ENCODE data around the gene ELF5. TPM values are rescaled to one million over a fixed set of nuclear protein-coding genes. Genes with fewer than 3 reads are reported as not detected.

Gene ELF5
- total RNA-seq, 1 donor from 2014 or later, result 2.1 TPM

DNA sequence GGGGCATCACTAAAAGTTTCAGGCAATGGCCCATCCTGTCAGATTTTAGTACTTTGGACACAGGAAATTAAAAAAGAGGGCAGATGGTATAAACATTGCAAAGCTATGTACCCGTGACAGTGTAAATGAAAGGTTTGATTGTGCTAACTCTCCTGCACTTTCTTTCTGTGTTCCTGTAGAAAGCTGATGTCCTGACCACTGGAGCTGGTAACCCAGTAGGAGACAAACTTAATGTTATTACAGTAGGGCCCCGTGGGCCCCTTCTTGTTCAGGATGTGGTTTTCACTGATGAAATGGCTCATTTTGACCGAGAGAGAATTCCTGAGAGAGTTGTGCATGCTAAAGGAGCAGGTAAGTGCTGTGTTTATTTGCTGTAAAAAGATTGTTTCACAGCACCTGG lies 64.6 kb downstream of the ELF5 start:
- Mint-ChIP-seq H3K36me3 (ENCODE audit: insufficient read depth) (peaks cover 15% of the 10 kb centered on the region), H3K27me3 (no peaks in the 10 kb centered on the region), H3K4me1 (ENCODE audit: low read depth) (no peaks in the 10 kb centered on the region), H3K9me3 (ENCODE audit: low read depth) (no peaks in the 10 kb centered on the region), H3K4me3 (ENCODE audit: low read depth) (no peak overlapping the region), H3K27ac (no peak overlapping the region)
- TF ChIP-seq, protein P1, sequence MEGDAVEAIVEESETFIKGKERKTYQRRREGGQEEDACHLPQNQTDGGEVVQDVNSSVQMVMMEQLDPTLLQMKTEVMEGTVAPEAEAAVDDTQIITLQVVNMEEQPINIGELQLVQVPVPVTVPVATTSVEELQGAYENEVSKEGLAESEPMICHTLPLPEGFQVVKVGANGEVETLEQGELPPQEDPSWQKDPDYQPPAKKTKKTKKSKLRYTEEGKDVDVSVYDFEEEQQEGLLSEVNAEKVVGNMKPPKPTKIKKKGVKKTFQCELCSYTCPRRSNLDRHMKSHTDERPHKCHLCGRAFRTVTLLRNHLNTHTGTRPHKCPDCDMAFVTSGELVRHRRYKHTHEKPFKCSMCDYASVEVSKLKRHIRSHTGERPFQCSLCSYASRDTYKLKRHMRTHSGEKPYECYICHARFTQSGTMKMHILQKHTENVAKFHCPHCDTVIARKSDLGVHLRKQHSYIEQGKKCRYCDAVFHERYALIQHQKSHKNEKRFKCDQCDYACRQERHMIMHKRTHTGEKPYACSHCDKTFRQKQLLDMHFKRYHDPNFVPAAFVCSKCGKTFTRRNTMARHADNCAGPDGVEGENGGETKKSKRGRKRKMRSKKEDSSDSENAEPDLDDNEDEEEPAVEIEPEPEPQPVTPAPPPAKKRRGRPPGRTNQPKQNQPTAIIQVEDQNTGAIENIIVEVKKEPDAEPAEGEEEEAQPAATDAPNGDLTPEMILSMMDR (IDR thresholded peaks at IDR 0.05; ENCODE audit: unreplicated experiment), result no peak
- DNase-seq (ENCODE audit: low spot score, unreplicated experiment), result no peak

DNA sequence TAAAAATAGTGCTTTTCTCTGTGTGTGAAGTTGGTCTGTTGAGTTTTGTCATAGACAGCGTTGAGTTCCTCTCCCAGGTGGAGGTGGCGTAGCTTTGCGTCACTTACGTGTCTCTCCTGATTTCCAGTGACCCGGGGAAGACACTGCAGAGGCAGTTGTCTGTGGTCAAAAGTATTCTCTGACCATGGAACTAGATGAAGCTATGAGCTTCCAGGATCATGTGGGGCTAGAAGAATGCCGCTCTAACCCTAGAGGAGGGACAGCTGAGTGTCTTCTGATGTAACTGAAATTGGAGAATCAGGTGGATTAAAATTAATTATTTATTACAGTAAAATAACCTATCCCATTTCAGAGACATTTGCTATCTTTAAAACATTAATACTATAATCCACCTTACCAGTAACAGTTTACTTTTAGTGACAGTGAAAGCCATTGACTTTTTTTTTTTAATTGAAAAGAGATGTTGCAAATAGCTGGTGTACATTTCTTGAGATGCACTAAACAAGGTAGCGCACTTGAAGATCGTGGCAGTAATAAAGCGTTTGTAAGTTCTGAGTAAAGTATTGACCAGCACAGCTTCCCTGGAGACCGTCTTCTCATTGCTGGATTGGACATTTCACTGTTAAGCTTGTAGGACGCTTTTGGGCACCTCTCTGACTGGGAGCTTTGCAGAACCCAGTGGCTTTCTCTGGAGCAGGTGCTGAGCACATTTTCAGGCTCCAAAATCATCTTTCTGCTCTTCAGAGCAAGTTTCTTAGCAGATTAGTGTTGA lies 65.2 kb downstream of the ELF5 start:
- no peaks in the 10 kb centered on the region for H3K4me1 Mint-ChIP-seq (ENCODE audit: low read depth)

GRCh38 chr11:34447044-34447443 lies 66.5 kb downstream of the ELF5 start:
- H3K4me3 Mint-ChIP-seq (ENCODE audit: low read depth), result no peak overlapping the region
- no peaks in the 10 kb centered on the region for H3K4me1 Mint-ChIP-seq (ENCODE audit: low read depth)
- no peak overlapping the region for H3K27ac Mint-ChIP-seq
- H3K9me3 Mint-ChIP-seq (ENCODE audit: low read depth), result no peaks in the 10 kb centered on the region
- TF ChIP-seq, protein P1 (IDR thresholded peaks at IDR 0.05; ENCODE audit: unreplicated experiment), result no peak
- H3K36me3 Mint-ChIP-seq (ENCODE audit: insufficient read depth), result peaks cover 11% of the 10 kb centered on the region
- no peak for DNase-seq (ENCODE audit: low spot score, unreplicated experiment)
- H3K27me3 Mint-ChIP-seq, result no peaks in the 10 kb centered on the region

More for the DNA sequence above, 65.2 kb downstream of the ELF5 start:
- no peak overlapping the region for H3K27ac Mint-ChIP-seq
- TF ChIP-seq, protein P1 (IDR thresholded peaks at IDR 0.05; ENCODE audit: unreplicated experiment), result no peak
- no peaks in the 10 kb centered on the region for H3K27me3 Mint-ChIP-seq
- no peak for DNase-seq (ENCODE audit: low spot score, unreplicated experiment)
- H3K9me3 Mint-ChIP-seq (ENCODE audit: low read depth), result no peaks in the 10 kb centered on the region
- H3K36me3 Mint-ChIP-seq (ENCODE audit: insufficient read depth), result peaks cover 11% of the 10 kb centered on the region
- H3K4me3 Mint-ChIP-seq (ENCODE audit: low read depth), result no peak overlapping the region

DNA sequence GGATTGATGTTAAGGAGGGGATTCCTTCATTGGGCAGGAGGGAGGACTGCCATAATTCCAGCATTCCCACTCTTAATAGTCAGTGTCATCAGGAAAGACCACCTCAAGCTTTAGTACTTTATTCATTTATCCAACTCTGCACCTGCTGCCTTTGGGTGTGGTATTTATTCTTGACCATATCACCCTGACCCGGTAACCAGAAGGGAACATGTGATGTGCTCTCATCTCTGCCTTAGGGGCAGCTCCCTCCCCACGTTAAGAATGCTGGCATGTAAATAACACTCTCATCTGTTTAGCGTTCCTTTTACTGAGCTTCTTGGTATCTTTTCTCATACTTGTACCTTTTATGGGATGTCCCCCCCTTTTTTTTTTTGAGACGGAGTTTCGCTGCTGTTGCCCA lies 67.2 kb downstream of the ELF5 start:
- Mint-ChIP-seq H3K27ac (no peak overlapping the region), H3K9me3 (ENCODE audit: low read depth) (no peaks in the 10 kb centered on the region), H3K36me3 (ENCODE audit: insufficient read depth) (peaks cover 7% of the 10 kb centered on the region), H3K27me3 (no peaks in the 10 kb centered on the region), H3K4me3 (ENCODE audit: low read depth) (no peak overlapping the region), H3K4me1 (ENCODE audit: low read depth) (no peaks in the 10 kb centered on the region)
- DNase-seq (ENCODE audit: low spot score, unreplicated experiment), result no peak
- TF ChIP-seq, protein P1 (IDR thresholded peaks at IDR 0.05; ENCODE audit: unreplicated experiment), result no peak

- H3K27ac Mint-ChIP-seq, result no peak overlapping the region
- H3K4me3 Mint-ChIP-seq (ENCODE audit: low read depth), result no peak overlapping the region
- H3K9me3 Mint-ChIP-seq (ENCODE audit: low read depth), result no peaks in the 10 kb centered on the region
- no peaks in the 10 kb centered on the region for H3K4me1 Mint-ChIP-seq (ENCODE audit: low read depth)
- no peak for DNase-seq (ENCODE audit: low spot score, unreplicated experiment)
- no peaks in the 10 kb centered on the region for H3K27me3 Mint-ChIP-seq
- H3K36me3 Mint-ChIP-seq (ENCODE audit: insufficient read depth), result peaks cover 9% of the 10 kb centered on the region
- TF ChIP-seq, protein P1 (IDR thresholded peaks at IDR 0.05; ENCODE audit: unreplicated experiment), result no peak
These were observed 67.6 kb downstream of the ELF5 start for GRCh38 chr11:34445956-34446355.

Measured in progenitor cell of endocrine pancreas (in vitro differentiated cells).